ENCODE results near the gene DCTPP1. TPM values are rescaled to one million over a fixed set of nuclear protein-coding genes. Genes with fewer than 3 reads are reported as not detected.
"Not testable (repeated sequence)": the region's sequence is repeated elsewhere in the genome, so short reads cannot be mapped to it uniquely, and the experiment has no call there.

The DCTPP1 gene
- total RNA-seq: 10 to 100 TPM; 18.8 to 26.4 (median 22.5) TPM

DNA sequence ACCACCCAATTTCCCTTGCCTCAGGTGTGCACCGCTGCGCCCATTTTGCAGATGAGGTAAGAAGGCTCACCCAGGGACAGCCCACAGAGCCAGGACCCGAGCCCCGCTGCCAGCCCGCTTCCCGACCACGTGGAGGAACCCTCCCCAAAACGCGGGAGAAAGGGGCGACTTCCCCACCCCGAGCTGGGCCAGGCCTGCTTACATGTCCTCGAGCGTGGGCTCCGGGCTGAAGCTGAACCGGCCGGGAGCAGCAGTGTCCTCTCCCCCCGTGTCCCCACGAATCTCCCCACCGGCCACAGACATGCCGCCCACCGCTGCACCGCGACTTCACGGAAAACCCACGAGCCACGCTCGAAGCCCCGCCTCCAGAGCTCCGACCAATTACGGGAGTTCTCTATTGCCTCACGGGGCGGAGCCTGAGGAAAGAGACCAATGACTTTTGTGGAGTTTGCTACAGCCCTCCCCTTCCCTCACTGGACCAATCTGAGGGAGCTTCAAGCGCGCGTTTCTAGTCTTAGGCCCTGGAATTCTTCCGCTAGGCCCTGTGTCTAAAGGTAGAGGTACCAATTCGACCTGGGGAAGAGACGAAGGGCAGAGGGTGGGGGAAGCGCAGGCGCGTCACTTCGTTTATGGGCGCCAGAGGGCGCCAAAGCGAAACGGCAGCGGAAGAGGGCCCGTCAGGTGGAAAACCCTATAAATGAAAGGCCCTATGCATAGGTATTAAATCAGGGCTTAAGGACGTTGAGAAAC lies at the start of gene DCTPP1:
Gene DCTPP1 (minus strand): TSS at position 353 of the 750 bp plus-strand sequence. CDS start 50 bp downstream, at position 303.
- no peaks in the 10 kb centered on the region for H3K9me3 ChIP-seq
- no peaks in the 10 kb centered on the region for H3K36me3 ChIP-seq
- H3K4me3 ChIP-seq (replicated peaks in 1 of 3): peak within 1 kb of the TSS; percentile 19 to 68 (median 24)
- peak; percentile 98 to 99 for DNase-seq
- peaks cover 10 to 22% of the 10 kb centered on the region in 2 donors for H3K4me1 ChIP-seq
- no peaks in the 10 kb centered on the region for H3K27me3 ChIP-seq
- intact Hi-C loops (cut with DNase I): loop anchor here (10.0 kb wide), 1 partner anchor 345 kb away; no protein-coding TSS in a partner anchor
- H3K27ac ChIP-seq: peak within 1 kb of the TSS; percentile 27 to 76 (median 69)
- TF ChIP-seq CTCF (IDR thresholded peaks at IDR 0.05) (peak in 5 of 6 experiments; percentile 18 to 91 (median 81)), POLR2A (IDR thresholded peaks at IDR 0.05) (peak in 1 of 2 donors; percentile 59)
- WGBS, 2 donors: 1 to 2% methylated on average over 28 to 29 of the region's 49 CpGs

GRCh38 chr16:30478766-30479478 lies 49.1 kb upstream of the DCTPP1 start:
- TF ChIP-seq POLR2A (IDR thresholded peaks at IDR 0.05) (no peak), CTCF (IDR thresholded peaks at IDR 0.05) (no peak)
- intact Hi-C loops (cut with DNase I): no loop called here

GRCh38 chr16:30477773-30478172 lies 47.9 kb upstream of the DCTPP1 start:
- intact Hi-C loops (cut with DNase I); H3K4me1 ChIP-seq; H3K27ac ChIP-seq; H3K36me3 ChIP-seq; DNase-seq; H3K27me3 ChIP-seq; H3K9me3 ChIP-seq; H3K4me3 ChIP-seq (replicated peaks in 1 of 3): not testable (repeated sequence)
- 83 to 86% methylated on average over 3 of the region's 3 CpGs for WGBS, 2 donors

More at GRCh38 chr16:30478766-30479478, 49.1 kb upstream of the DCTPP1 start:
- Histone ChIP-seq H3K36me3 (no peaks in the 10 kb centered on the region), H3K27ac (no peak overlapping the region), H3K9me3 (no peaks in the 10 kb centered on the region), H3K4me1 (no peaks in the 10 kb centered on the region), H3K4me3 (replicated peaks in 1 of 3) (no peak overlapping the region), H3K27me3 (no peaks in the 10 kb centered on the region)
- 87 to 88% methylated on average over 12 of the region's 12 CpGs for WGBS, 2 donors
- DNase-seq: no peak

DNA sequence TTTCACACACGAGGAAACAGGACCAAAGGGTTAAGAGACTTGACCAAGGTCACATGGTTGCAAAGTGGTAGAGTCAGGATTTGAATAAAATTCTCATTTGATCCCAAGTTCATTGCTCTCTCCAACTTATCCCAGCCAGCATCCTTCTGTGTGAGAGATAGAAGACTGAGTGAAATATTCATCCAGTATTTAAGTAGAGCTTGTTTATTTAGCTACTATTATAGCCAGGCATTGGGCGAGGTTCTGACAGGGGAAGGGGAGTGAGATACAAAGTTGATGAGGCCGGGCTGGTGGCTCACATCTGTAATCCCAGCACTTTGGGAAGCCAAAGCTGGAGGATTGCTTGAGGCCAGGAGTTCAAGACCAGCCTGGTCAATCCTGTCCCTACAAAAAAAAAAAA lies 47.2 kb upstream of the DCTPP1 start:
- no peak overlapping the region for H3K27ac ChIP-seq
- H3K36me3 ChIP-seq: no peaks in the 10 kb centered on the region
- no peak for DNase-seq
- no peaks in the 10 kb centered on the region for H3K4me1 ChIP-seq
- 57 to 66% methylated on average over 3 of the region's 3 CpGs for WGBS, 2 donors
- no peak overlapping the region for H3K4me3 ChIP-seq (replicated peaks in 1 of 3)
- TF ChIP-seq CTCF (IDR thresholded peaks at IDR 0.05) (no peak), POLR2A (IDR thresholded peaks at IDR 0.05) (no peak)
- intact Hi-C loops (cut with DNase I): no loop called here
- H3K27me3 ChIP-seq: no peaks in the 10 kb centered on the region
- H3K9me3 ChIP-seq: no peaks in the 10 kb centered on the region

DNA sequence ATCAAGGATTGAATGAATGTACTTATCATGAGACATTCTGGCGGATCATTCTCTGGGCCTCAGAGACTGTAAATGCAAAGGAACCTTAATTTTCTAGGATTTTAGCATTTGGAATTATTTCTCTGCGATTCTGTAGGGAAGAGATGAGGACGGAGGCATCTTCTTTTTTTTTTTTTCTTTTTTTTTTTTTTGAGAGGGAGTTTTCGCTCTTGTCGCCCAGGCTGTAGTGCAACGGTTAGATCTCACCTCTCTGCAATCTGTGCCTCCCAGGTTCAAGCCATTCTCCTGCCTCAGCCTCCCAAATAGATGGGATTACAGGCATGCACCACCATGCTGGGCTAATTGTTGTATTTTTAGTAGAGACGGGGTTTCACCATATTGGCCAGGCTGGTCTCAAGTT lies 44.9 kb upstream of the DCTPP1 start:
- H3K27me3 ChIP-seq: no peaks in the 10 kb centered on the region
- H3K27ac ChIP-seq: no peak overlapping the region
- intact Hi-C loops (cut with DNase I): no loop called here
- H3K36me3 ChIP-seq: no peaks in the 10 kb centered on the region
- DNase-seq: no peak
- no peaks in the 10 kb centered on the region for H3K4me1 ChIP-seq
- TF ChIP-seq POLR2A (IDR thresholded peaks at IDR 0.05) (no peak), CTCF (IDR thresholded peaks at IDR 0.05) (no peak)
- no peaks in the 10 kb centered on the region for H3K9me3 ChIP-seq
- H3K4me3 ChIP-seq (replicated peaks in 1 of 3): no peak overlapping the region
- 73 to 82% methylated on average over 7 of the region's 7 CpGs for WGBS, 2 donors
